Keratinocyte (primary cell): ENCODE measurements around the gene TBC1D4.

Experiments
- EZH2 ChIP-seq: IDR thresholded peaks from one replicate; pipeline ENCODE4 v1.6.1; 2012; ENCODE audit warnings: inconsistent platforms, mild to moderate bottlenecking, low read length, moderate library complexity
- TF ChIP-seq, protein P1 (sequence below), 3 experiments: IDR thresholded peaks in 1 of 3; conservative IDR thresholded peaks in 1 of 3; optimal IDR thresholded peaks in 1 of 3; 2 replicates in 2 of 3; 3 replicates in 1 of 3; pipeline versions ENCODE3 to v1.5.1; 2011; ENCODE audit warnings: low read length in 3 of 3, mild to moderate bottlenecking in 3 of 3, moderate library complexity in 2 of 3, control low read depth in 1 of 3, inconsistent platforms in 1 of 3; ENCODE audit not compliant: insufficient read depth in 2 of 3; ENCODE audit errors: extremely low read depth in 1 of 3

- TF ChIP-seq, protein P1, sequence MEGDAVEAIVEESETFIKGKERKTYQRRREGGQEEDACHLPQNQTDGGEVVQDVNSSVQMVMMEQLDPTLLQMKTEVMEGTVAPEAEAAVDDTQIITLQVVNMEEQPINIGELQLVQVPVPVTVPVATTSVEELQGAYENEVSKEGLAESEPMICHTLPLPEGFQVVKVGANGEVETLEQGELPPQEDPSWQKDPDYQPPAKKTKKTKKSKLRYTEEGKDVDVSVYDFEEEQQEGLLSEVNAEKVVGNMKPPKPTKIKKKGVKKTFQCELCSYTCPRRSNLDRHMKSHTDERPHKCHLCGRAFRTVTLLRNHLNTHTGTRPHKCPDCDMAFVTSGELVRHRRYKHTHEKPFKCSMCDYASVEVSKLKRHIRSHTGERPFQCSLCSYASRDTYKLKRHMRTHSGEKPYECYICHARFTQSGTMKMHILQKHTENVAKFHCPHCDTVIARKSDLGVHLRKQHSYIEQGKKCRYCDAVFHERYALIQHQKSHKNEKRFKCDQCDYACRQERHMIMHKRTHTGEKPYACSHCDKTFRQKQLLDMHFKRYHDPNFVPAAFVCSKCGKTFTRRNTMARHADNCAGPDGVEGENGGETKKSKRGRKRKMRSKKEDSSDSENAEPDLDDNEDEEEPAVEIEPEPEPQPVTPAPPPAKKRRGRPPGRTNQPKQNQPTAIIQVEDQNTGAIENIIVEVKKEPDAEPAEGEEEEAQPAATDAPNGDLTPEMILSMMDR (optimal IDR thresholded peaks at IDR 0.05 in 1 of 3, IDR thresholded peaks at IDR 0.05 in 1 of 3, conservative IDR thresholded peaks at IDR 0.05 in 1 of 3; ENCODE audit: extremely low read depth in 1 of 3, insufficient read depth in 2 of 3, low read length in 3 of 3) = no peak
- no peak for TF ChIP-seq EZH2
Observed at GRCh38 chr13:75411924-75412537, 69.9 kb downstream of the TBC1D4 start.
